ENCODE results near the gene DIS3L. TPM values are rescaled to one million over a fixed set of nuclear protein-coding genes. Genes with fewer than 3 reads are reported as not detected.

DIS3L gene
- total and polyA plus RNA-seq, 2 of the 4 experiments (the other 2 are of a cell fraction): 5.1 to 14.5 TPM

- H3K4ac ChIP-seq (ENCODE audit: low read depth, low read length): no peak overlapping the region
- no peak overlapping the region for H4K91ac ChIP-seq (ENCODE audit: insufficient read depth, low read depth, low read length)
- H4K5ac ChIP-seq (ENCODE audit: low read depth, low read length): no peak overlapping the region
- H3K4me1 ChIP-seq (ENCODE audit: control insufficient read depth, insufficient read depth, low read length): peaks cover 6% of the 10 kb centered on the region; the same call in 1 of the 2 replicates
- ATAC-seq (ENCODE audit: low read depth) (no peak), DNase-seq (no peak)
- no peak overlapping the region for H3K23ac ChIP-seq (ENCODE audit: low read depth, low read length)
- CTCF ChIA-PET: no interaction called here
- no peak overlapping the region for H3K9ac ChIP-seq (ENCODE audit: low read depth, low read length)
- no peak overlapping the region for H3K56ac ChIP-seq (ENCODE audit: extremely low read depth, insufficient read depth, low read length)
- H3K9me1 ChIP-seq (ENCODE audit: insufficient read depth, low read length): no peaks in the 10 kb centered on the region
- TF ChIP-seq BHLHE40 (IDR thresholded peaks at IDR 0.05; ENCODE audit: low read depth, low read length) (no peak), RAD21 (IDR thresholded peaks at IDR 0.05; ENCODE audit: low read length) (no peak), ELK1 (IDR thresholded peaks at IDR 0.05; ENCODE audit: borderline replicate concordance, low read depth, low read length) (no peak), CEBPB (IDR thresholded peaks at IDR 0.05; ENCODE audit: low read depth, low read length) (no peak), SMC3 (IDR thresholded peaks at IDR 0.05; ENCODE audit: low read depth, low read length) (no peak), NFE2L2 (IDR thresholded peaks at IDR 0.05; ENCODE audit: low read depth, low read length) (no peak), MAFK (IDR thresholded peaks at IDR 0.05; ENCODE audit: low read depth, low read length) (no peak), CTCF (conservative IDR thresholded peaks at IDR 0.05; ENCODE audit: low read depth, low read length) (no peak), FOS (IDR thresholded peaks at IDR 0.05; ENCODE audit: low read depth, low read length) (no peak), CHD1 (IDR thresholded peaks at IDR 0.05; ENCODE audit: low read depth, low read length) (no peak), MAZ (IDR thresholded peaks at IDR 0.05; ENCODE audit: borderline replicate concordance, low read depth, low read length) (no peak), MXI1 (IDR thresholded peaks at IDR 0.05; ENCODE audit: borderline replicate concordance, low read depth, low read length) (no peak), POLR2A (IDR thresholded peaks at IDR 0.05; ENCODE audit: low read depth, low read length) (no peak), RFX5 (IDR thresholded peaks at IDR 0.05; ENCODE audit: low read depth, low read length) (no peak), RCOR1 (IDR thresholded peaks at IDR 0.05; ENCODE audit: insufficient replicate concordance, low read length) (no peak)
- TF ChIP-seq, protein P1, sequence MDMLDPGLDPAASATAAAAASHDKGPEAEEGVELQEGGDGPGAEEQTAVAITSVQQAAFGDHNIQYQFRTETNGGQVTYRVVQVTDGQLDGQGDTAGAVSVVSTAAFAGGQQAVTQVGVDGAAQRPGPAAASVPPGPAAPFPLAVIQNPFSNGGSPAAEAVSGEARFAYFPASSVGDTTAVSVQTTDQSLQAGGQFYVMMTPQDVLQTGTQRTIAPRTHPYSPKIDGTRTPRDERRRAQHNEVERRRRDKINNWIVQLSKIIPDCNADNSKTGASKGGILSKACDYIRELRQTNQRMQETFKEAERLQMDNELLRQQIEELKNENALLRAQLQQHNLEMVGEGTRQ (IDR thresholded peaks at IDR 0.05; ENCODE audit: low read depth, low read length): no peak
- H3K4me3 ChIP-seq (ENCODE audit: insufficient read depth, low read depth, low read length): no peak overlapping the region
- 17% methylated on average over 2 of the region's 19 CpGs; no CpG with 5 or more reads in 1 of the 2 experiments for WGBS, 2 experiments (ENCODE audit: extremely low coverage in 2 of 2, insufficient read length in 1 of 2)
- BruUV-seq (replicated peaks): no TSS peak
- peaks cover 83% of the 10 kb centered on the region for H3K27me3 ChIP-seq (ENCODE audit: control insufficient read depth, insufficient read depth, low read length)
- no peak overlapping the region for H3K18ac ChIP-seq (ENCODE audit: low read depth, low read length)
- no peak overlapping the region for H3K4me2 ChIP-seq (ENCODE audit: low read depth, low read length)
- H3K79me1 ChIP-seq (ENCODE audit: low read depth in 1 of 2, low read length in 2 of 2): no peaks in the 10 kb centered on the region
- no peak overlapping the region for H2BK15ac ChIP-seq (ENCODE audit: low read depth, low read length)
- H3K14ac ChIP-seq (replicated peaks; ENCODE audit: low read depth, low read length): no peak overlapping the region
- no peak overlapping the region for H2AK5ac ChIP-seq (ENCODE audit: low read depth, low read length)
- no peaks in the 10 kb centered on the region for H4K20me1 ChIP-seq (ENCODE audit: insufficient read depth, low read length)
- H4K8ac ChIP-seq (ENCODE audit: low read depth in 2 of 2, low read length in 2 of 2): no peak overlapping the region
- intact Hi-C loops (cut with micrococcal nuclease) (loop anchor here (5.0 kb wide), 1 partner anchor 242 kb away; the partner anchor contains the start of gene SNAPC5), dilution Hi-C loops (cut with HindIII; ENCODE audit: low sequenced_read_pairs, unreplicated experiment) (no loop called here), in situ Hi-C loops (cut with MboI; ENCODE audit: low sequenced_read_pairs) (no loop called here)
- H2BK5ac ChIP-seq (ENCODE audit: low read depth, low read length, poor library complexity, severe bottlenecking): no peak overlapping the region
- no peaks in the 10 kb centered on the region for H3K9me3 ChIP-seq (ENCODE audit: control insufficient read depth, insufficient read depth, low read length)
- H2BK120ac ChIP-seq (ENCODE audit: low read depth, low read length): no peak overlapping the region
- POLR2A ChIA-PET (ENCODE audit: unreplicated experiment): no interaction called here
- no peaks in the 10 kb centered on the region for H3K36me3 ChIP-seq (ENCODE audit: control insufficient read depth, insufficient read depth, low read length)
- no peak overlapping the region for H2AK9ac ChIP-seq (replicated peaks; ENCODE audit: low read depth, low read length, poor library complexity)
- H3K27ac ChIP-seq (ENCODE audit: insufficient read depth, low read length): no peak overlapping the region
- H2BK20ac ChIP-seq (ENCODE audit: low read depth, low read length): no peak overlapping the region
- no peak overlapping the region for H2AFZ ChIP-seq (replicated peaks; ENCODE audit: low read length, poor library complexity)
These were observed 38.3 kb upstream of the DIS3L start for GRCh38 chr15:66254951-66255676.

Data from IMR-90 (cell line).